Tibial nerve (tissue), 4 donors: ENCODE results near the gene CHKA.

Experiments used
- EP300 ChIP-seq, 2 donors: sonication (generic); formaldehyde crosslinking; IDR thresholded peaks; one replicate each; pipeline ENCODE4 v1.6.1; 2017; ENCODE audit warnings: antibody characterized with exemption in 2 of 2, mild to moderate bottlenecking in 1 of 2
- TF ChIP-seq, protein P1 (sequence below), 5 experiments: fragments of 200-600 bp in 3 of 5; fragments of 450-650 bp in 2 of 5; sonication (generic) in 3 of 5; IDR thresholded peaks; one replicate each; pipeline ENCODE4 v1.5.1; 2016 to 2019; ENCODE audit warnings: antibody characterized with exemption in 5 of 5, mild to moderate bottlenecking in 3 of 5, moderate library complexity in 2 of 5

DNA sequence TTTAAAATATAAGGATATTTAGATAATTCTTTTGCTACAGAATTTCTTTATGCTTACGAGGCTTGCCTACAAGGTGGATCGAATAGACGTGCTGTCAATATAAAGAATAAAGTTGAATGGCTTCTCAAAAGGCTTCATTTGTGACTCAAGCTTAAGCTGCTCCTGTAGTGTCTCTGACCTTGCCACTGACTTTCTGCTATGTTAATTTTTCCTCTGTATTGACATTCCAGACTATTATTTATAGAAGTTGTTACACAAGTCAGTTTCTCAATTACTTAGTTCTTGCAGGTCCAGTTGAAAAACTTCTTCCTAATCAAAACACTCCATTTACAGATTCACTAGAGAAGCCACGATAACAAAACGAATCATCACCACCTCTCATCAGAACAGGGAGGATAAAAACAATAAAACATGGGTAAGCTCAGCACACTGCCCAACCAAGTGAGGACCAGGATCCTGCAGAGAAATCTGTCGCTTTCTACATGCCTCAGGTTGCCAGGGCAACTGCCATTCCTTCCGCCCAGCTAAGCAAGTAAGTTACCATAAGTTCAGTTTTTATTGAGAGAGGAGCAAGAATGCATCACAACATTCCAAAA, 39.0 kb upstream of the CHKA start:
- TF ChIP-seq, protein P1, sequence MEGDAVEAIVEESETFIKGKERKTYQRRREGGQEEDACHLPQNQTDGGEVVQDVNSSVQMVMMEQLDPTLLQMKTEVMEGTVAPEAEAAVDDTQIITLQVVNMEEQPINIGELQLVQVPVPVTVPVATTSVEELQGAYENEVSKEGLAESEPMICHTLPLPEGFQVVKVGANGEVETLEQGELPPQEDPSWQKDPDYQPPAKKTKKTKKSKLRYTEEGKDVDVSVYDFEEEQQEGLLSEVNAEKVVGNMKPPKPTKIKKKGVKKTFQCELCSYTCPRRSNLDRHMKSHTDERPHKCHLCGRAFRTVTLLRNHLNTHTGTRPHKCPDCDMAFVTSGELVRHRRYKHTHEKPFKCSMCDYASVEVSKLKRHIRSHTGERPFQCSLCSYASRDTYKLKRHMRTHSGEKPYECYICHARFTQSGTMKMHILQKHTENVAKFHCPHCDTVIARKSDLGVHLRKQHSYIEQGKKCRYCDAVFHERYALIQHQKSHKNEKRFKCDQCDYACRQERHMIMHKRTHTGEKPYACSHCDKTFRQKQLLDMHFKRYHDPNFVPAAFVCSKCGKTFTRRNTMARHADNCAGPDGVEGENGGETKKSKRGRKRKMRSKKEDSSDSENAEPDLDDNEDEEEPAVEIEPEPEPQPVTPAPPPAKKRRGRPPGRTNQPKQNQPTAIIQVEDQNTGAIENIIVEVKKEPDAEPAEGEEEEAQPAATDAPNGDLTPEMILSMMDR (IDR thresholded peaks at IDR 0.05): no peak
- TF ChIP-seq EP300 (IDR thresholded peaks at IDR 0.05): no peak
